CD1c-positive myeloid dendritic cell (primary cell): ENCODE data around the gene CCT3.
A peak's percentile ranks its signal among the peaks of the same experiment; 100 is the strongest.

Source experiments
- DNase-seq: peaks from one replicate; pipeline ENCODE4 v3.0.0-alpha.2; 2016; ENCODE audit errors: extremely low spot score

CCT3 gene

DNA sequence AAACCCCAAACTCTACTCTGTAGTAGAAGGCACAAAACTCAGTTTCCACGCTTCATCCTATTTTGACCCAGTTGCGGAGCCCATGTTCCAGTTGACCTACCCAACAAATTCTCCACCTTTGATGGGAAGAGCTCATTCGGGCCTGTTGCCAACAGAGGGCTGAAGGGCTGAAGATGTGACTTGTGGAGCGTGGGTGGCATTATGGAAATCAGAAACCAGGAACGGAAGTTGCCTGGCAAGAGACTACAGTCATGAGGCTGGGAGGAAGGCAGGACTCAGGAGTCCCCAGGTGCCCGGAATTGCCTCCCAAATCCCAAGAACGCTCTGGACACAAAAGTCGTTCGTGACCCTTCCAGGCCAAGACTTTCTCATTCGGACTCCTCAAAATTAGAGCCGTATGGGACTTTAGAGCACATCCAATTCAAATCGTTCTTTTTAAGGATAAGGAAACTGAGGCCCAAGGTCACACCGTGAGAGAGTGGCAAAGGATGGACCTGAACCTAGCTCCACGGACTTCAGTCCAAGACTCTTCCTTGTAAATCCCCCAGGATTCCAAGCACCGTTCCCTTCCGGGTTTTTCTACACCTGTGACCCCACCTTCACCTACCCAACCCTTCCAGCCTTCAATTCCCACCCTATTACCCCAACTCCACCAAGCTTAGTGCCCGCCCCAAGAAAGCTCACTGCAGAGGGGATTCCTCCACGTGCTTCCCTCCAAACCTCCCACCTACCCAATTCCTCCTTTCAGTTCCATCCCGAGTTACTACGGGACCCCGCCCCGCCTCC lies 56.2 kb downstream of the CCT3 start:
- peak; percentile 78 for DNase-seq

DNA sequence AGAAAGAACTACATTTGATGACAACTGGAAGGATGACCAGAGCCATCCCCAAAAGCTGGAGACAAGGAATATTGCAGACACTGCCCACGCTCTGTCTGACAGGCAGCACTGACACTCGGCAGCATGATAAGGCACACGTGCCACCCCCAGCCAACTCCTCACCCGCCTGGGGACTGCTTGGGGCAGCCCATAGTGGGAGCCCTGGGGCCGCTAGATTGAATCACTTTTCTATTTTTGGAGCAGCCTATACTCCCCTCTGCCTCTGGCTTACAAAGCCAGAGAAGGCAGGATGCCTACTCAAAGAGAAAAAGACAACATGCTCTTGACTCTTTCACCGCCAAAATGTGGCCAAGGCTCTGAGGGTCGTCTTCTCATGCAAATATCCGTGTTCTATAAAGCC lies 56.8 kb downstream of the CCT3 start:
- peak; percentile 68 for DNase-seq

DNA sequence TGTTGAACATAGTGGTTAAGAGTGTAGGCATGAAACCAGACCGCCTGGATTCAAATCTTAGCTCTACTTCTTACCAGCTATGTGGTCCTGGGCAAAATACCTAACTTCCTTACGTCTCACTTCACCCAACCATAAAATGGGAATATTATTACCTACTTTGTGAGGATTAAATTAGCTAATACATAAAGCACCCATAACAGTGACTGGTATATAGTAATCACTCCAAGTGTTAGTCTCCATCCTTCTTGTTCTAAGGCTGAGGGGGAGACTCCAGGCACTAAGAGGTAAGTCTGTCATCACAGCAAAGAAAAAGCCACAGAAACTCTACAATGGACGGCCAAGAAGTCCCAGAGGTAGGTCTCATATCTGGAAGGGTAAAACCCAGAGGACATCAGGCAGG lies 58.3 kb downstream of the CCT3 start:
- DNase-seq, result no peak

DNA sequence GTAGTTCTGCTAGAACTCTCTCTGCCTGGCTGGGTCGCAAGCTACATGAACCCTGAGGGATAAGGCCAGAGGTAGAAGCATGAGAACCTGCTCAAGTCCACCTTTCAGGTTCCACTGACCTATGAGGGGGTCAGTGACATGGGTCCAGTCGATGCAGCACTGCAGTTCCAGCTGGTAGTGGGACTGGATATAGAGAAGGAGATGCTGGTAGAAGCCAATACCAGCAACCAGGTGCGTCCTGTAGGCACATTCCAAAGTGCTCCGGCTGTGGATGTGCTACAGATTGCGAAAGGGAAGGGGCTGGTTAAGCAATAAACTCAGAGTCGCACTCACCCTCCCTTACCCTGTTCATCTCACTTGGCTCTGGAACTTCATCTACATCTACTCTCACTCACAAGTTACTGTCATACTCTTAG lies 61.1 kb downstream of the CCT3 start:
- peak; percentile 10 for DNase-seq

DNA sequence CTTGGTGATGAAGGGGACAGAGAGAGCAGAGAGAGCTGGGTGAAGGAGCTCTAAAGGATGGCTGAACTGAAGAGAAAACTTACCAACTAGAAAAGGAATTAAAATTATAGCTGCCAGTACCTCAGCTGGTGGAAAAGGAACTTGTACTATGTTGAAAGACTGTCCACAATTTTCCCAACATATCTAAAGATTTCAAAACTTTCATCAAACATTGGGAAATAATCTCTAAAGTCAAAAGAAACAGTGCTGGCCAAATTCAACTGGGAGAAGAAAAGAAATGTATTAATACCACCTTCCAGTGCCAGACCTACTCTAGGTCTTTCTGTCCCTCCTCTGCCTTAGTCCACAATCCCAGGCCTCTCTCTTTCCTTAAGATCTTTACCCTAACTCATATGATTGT lies 61.6 kb downstream of the CCT3 start:
- peak; percentile 47 for DNase-seq

DNA sequence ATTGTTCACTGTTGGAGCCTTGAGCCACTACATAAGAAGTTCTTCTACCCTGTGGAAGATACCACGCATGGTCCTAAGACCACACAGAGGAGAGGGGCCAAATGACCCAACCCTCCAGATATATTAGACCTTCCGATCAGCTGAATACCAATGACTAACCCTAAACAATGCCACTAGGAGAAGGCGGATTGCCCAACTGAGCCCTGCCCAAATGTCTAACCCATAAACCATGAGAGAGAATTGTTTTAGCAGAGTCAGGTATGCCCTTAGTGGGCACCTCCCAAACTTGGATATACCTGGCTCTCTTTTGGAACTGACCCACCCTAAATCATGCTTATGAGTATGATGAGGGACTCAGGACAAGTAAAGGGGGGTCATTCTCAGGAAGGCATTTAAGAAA lies 67.8 kb downstream of the CCT3 start:
- DNase-seq, result no peak

DNA sequence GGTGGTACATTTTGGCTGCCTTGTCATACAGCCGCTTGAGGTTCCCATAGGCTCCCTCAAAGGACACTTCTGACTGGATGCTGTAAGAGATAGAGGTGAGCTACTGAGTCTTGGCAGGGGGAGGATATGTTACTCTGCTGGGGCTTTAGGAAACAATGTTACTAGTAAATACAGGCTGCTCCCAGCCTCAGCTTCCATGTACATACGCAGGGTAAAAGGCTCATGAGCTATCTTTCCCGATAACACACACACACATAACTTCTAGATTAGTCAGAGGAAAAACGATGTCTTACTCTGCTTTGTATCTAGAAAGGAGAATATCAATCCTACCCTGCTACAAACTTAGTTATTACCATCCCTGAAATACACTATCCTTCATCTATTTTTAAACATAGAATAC lies 69.8 kb downstream of the CCT3 start:
- no peak for DNase-seq

DNA sequence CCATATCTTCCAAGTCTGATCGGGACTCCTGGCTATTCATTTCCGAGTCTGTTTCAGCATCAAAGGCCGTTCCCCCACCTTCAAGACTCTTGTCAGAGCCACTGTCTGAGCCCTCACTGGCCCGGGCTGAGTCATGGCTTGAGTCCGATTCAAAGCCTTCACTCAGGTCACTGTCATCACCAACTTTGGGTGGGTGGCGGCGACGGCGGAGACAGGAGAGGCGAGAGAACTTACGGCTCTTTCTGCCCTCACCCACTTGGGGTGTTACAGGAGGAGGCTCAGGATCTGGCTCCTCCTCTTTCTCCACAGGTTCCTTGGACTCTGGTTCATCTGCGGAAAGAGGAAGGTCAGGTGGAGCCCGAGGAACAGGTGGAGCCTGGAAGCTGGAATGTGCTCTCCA lies 72.0 kb downstream of the CCT3 start:
- DNase-seq, result no peak

DNA sequence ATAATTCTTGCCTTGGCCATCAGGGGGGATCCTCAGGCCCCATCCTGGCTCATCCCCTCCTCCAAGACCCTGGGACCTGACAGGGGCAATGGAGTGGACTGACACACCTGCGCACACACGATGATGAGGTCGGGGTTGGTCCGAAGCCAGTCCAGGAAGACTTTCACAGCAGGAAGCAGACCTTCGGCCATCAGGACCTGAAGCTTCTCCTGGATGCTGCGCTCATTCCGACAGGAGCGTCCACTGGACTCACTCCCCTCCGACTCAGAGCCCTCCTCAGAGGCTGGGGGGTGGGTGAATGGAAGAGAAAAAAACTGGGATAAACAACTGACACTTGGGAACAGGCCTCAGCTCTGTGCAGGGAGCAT lies 74.8 kb downstream of the CCT3 start:
- DNase-seq, result no peak

DNA sequence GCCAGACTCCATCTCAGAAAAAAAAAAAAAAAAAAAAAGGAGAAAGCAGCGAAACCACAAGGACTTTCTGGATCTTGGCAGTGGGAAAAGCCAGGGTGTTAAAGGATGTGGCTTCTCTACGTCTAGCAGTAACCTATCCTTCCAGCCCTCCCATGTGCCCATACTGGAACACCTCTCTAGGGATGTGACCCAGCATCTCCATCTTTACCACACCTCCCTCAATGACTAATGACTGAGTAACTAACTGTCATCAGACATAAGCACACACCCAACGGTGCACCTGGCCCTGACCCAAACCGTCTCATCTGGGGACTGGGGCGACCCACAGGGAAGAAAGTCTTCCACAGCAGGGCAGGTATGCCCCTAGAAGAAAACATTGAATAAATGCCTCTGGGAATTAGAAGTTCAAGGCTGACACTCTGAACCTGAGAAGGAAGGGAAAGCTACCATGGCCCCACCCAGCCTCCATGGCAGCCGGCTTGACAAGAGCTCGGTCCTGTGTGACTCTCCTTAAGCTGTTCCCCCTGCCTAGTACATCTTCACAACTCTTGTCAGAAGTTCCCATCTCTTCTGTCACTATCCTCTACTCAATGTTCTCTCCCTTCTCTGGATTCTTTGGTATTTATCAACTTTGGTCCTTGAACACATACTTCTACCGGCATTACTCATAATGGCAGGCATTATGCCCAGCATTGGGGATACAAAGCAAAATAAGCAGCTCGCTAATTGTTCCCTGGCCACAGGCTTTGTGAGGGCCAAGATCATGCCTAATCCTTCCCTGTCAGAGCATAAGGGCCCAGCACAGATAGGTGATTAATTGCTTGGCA lies 75.4 kb downstream of the CCT3 start:
- no peak for DNase-seq

DNA sequence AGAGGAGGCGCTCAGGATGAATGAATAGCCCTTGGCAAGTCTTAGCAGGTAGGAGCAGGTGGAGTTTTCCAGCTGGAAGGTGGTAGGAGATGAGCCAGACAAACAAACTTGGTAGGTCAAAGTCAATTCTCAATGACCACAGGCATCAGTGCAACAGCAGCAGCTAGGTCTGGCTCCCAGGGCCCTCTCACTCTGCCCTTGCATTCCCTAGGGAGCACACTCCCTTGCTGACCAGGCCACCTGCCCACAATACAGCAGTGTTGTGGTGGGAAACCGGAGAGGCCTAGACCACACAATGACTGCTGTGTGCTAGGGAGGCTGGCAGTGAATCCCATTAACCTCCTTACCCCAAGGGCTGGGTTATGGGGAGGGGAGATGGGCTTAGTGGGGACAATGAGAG lies 77.2 kb downstream of the CCT3 start:
- DNase-seq, result no peak

DNA sequence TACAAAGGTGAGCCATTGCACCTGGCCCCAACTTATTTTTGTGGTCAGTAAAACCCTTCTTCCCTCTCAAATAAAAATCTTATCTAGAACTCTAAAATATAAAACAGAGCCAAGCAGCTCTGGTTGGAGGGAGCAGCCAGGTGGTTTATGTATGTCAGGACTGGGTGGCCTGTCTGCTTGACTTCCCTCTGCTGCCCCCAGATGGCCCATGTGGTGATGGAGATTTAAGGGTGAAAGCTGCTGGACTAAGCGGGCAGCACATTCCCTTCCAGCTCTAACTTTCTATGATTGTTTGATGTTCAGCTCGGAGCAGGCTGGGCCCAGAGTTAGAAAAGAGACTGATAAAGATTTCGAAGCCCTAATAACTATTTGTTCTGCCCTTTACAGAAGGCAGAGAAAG lies 78.3 kb downstream of the CCT3 start:
- DNase-seq, result no peak
